ENCODE data around the gene KCNMB3. TPM values are rescaled to one million over a fixed set of nuclear protein-coding genes. Genes with fewer than 3 reads are reported as not detected.
"Not testable (repeated sequence)": the region's sequence is repeated elsewhere in the genome, so short reads cannot be mapped to it uniquely, and the experiment has no call there.

The KCNMB3 gene
- total RNA-seq, 1 donor, result 1.8 TPM

GRCh38 chr3:179258820-179259219 is 7.9 kb upstream of the KCNMB3 start:
- Histone ChIP-seq H3K4me1 (ENCODE audit: insufficient read depth, low read length) (no peaks in the 10 kb centered on the region), H3K4me3 (ENCODE audit: insufficient read depth, low read length) (no peak overlapping the region), H3K27me3 (ENCODE audit: insufficient read depth, low read length) (no peaks in the 10 kb centered on the region), H3K4me2 (ENCODE audit: insufficient read depth, low read length) (no peak overlapping the region), H3K9me3 (ENCODE audit: low read depth, low read length) (no peaks in the 10 kb centered on the region), H3K79me2 (ENCODE audit: insufficient read depth, low read length) (peaks cover 3% of the 10 kb centered on the region), H2AFZ (ENCODE audit: low read length) (no peak overlapping the region), H3K27ac (ENCODE audit: low read depth, low read length) (no peak overlapping the region), H4K20me1 (ENCODE audit: insufficient read depth, low read length) (no peaks in the 10 kb centered on the region), H3K36me3 (ENCODE audit: insufficient read depth, low read length) (no peaks in the 10 kb centered on the region)
- TF ChIP-seq CTCF (IDR thresholded peaks at IDR 0.05; ENCODE audit: extremely low read depth, low read depth, low read length), result no peak
- no peak for DNase-seq (ENCODE audit: insufficient read length, low spot score, missing footprints)

- H3K36me3 ChIP-seq (ENCODE audit: insufficient read depth, low read length); H3K4me2 ChIP-seq (ENCODE audit: insufficient read depth, low read length); DNase-seq (ENCODE audit: insufficient read length, low spot score, missing footprints); H4K20me1 ChIP-seq (ENCODE audit: insufficient read depth, low read length); H3K27ac ChIP-seq (ENCODE audit: low read depth, low read length); H3K79me2 ChIP-seq (ENCODE audit: insufficient read depth, low read length); H3K27me3 ChIP-seq (ENCODE audit: insufficient read depth, low read length); H3K4me3 ChIP-seq (ENCODE audit: insufficient read depth, low read length); H2AFZ ChIP-seq (ENCODE audit: low read length); H3K4me1 ChIP-seq (ENCODE audit: insufficient read depth, low read length); H3K9me3 ChIP-seq (ENCODE audit: low read depth, low read length): not testable (repeated sequence)
Observed at GRCh38 chr3:179257742-179258141, 6.8 kb upstream of the KCNMB3 start.

DNA sequence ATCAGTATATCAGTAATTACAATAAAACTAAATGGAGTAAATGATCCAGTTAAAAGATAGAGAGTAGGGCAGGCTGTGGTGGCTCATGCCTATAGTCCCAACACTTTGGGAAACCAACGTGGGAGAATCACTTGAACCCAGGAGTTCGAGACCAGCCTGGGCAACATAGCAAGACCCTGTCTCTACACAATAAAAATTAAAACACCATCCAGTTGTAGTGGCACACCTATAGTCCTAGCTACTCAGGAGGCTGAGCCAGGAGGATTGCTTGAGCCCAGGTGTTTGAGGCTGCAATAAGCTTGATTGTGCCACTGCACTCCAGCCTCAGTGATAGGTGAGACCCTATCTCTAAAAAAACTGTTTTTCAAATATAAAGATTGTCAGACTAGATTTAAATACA is 5.9 kb upstream of the KCNMB3 start:
- H3K4me3 ChIP-seq (ENCODE audit: insufficient read depth, low read length), result no peak overlapping the region
- no peak for TF ChIP-seq CTCF (IDR thresholded peaks at IDR 0.05; ENCODE audit: extremely low read depth, low read depth, low read length)

DNA sequence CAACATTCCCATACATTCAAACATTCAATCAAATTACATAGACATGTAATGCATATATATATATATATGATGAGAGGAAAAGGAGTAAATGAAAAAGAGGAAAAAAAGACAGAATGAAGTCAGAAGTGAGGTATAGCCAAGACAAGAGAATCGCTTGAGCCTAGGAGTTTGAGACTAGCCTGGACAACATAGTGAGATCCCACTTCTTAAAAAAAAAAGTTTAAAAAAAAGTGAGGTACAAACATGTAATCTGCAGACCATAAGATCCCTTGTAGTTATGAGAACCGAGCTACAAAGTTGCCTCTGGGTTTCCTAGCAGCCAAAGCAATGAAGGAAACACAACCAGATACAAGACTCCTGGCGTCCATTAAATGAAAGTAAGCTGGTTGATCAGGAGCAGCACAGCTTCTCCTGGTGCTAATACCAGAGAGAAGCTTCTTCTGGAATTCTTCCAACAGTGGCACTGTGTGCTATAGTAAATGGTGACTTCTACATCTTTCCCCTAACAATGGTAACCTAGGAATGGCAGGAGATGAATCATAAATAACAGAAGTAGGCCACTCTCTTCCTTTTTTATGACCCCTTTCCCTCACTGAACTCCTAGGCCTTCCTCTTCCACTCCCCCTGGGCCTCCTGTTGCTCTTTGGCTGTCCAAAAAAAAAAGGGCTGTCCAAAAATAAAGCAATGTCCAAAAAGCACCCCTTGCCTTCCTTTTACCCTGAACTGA is 3.5 kb downstream of the KCNMB3 start:
- no peaks in the 10 kb centered on the region for H3K79me2 ChIP-seq (ENCODE audit: insufficient read depth, low read length)
- no peaks in the 10 kb centered on the region for H3K27me3 ChIP-seq (ENCODE audit: insufficient read depth, low read length)
- no peak overlapping the region for H2AFZ ChIP-seq (ENCODE audit: low read length)
- TF ChIP-seq CTCF (IDR thresholded peaks at IDR 0.05; ENCODE audit: extremely low read depth, low read depth, low read length), result no peak
- H3K4me1 ChIP-seq (ENCODE audit: insufficient read depth, low read length), result no peaks in the 10 kb centered on the region
- no peak for DNase-seq (ENCODE audit: insufficient read length, low spot score, missing footprints)
- no peaks in the 10 kb centered on the region for H4K20me1 ChIP-seq (ENCODE audit: insufficient read depth, low read length)
- no peak overlapping the region for H3K27ac ChIP-seq (ENCODE audit: low read depth, low read length)
- peaks cover 4% of the 10 kb centered on the region for H3K36me3 ChIP-seq (ENCODE audit: insufficient read depth, low read length)
- no peak overlapping the region for H3K4me3 ChIP-seq (ENCODE audit: insufficient read depth, low read length)
- H3K9me3 ChIP-seq (ENCODE audit: low read depth, low read length), result no peaks in the 10 kb centered on the region
- no peak overlapping the region for H3K4me2 ChIP-seq (ENCODE audit: insufficient read depth, low read length)

More for the DNA sequence above, 5.9 kb upstream of the KCNMB3 start:
- H3K4me2 ChIP-seq (ENCODE audit: insufficient read depth, low read length), result no peak overlapping the region
- no peak for DNase-seq (ENCODE audit: insufficient read length, low spot score, missing footprints)
- H4K20me1 ChIP-seq (ENCODE audit: insufficient read depth, low read length), result no peaks in the 10 kb centered on the region
- no peak overlapping the region for H3K27ac ChIP-seq (ENCODE audit: low read depth, low read length)
- peaks cover 3% of the 10 kb centered on the region for H3K79me2 ChIP-seq (ENCODE audit: insufficient read depth, low read length)
- no peaks in the 10 kb centered on the region for H3K27me3 ChIP-seq (ENCODE audit: insufficient read depth, low read length)
- no peak overlapping the region for H2AFZ ChIP-seq (ENCODE audit: low read length)
- H3K36me3 ChIP-seq (ENCODE audit: insufficient read depth, low read length), result no peaks in the 10 kb centered on the region
- H3K4me1 ChIP-seq (ENCODE audit: insufficient read depth, low read length), result no peaks in the 10 kb centered on the region
- H3K9me3 ChIP-seq (ENCODE audit: low read depth, low read length), result no peaks in the 10 kb centered on the region
